ENCODE results near the gene ARFGAP3.

DNA sequence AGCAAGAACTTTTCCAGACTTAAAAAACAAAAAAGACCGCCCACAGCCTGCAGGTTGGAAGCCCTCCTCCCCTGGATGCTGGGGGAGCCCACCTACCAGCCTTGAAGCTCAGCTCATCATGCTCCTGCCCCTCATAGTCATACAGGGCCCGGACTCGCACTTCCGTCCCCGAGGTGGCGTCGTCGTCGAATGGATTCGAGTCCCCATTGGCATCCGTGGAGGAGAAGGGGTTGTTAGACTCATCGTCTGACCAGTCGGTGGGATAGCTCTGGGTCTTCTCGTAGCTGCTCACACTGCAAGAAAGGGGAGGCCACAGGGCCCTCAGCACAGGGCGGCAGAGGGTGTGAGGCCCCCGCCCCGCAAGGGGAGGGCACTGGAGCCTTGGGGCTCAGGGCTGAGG is 19.0 kb upstream of the ARFGAP3 start:
- TF ChIP-seq EP300 (IDR thresholded peaks at IDR 0.05) (no peak), POLR2A (IDR thresholded peaks at IDR 0.05) (no peak)
- TF ChIP-seq, protein P1, sequence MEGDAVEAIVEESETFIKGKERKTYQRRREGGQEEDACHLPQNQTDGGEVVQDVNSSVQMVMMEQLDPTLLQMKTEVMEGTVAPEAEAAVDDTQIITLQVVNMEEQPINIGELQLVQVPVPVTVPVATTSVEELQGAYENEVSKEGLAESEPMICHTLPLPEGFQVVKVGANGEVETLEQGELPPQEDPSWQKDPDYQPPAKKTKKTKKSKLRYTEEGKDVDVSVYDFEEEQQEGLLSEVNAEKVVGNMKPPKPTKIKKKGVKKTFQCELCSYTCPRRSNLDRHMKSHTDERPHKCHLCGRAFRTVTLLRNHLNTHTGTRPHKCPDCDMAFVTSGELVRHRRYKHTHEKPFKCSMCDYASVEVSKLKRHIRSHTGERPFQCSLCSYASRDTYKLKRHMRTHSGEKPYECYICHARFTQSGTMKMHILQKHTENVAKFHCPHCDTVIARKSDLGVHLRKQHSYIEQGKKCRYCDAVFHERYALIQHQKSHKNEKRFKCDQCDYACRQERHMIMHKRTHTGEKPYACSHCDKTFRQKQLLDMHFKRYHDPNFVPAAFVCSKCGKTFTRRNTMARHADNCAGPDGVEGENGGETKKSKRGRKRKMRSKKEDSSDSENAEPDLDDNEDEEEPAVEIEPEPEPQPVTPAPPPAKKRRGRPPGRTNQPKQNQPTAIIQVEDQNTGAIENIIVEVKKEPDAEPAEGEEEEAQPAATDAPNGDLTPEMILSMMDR (IDR thresholded peaks at IDR 0.05) = no peak

Data from upper lobe of left lung (tissue), 4 donors.